Small intestine (tissue), 7 donors: Measurements from ENCODE around the gene ADH1A. TPM values are rescaled to one million over a fixed set of nuclear protein-coding genes. Genes with fewer than 3 reads are reported as not detected.
"Not testable (repeated sequence)": the region's sequence is repeated elsewhere in the genome, so short reads cannot be mapped to it uniquely, and the experiment has no call there.

Experiments
- DNase-seq, 2 donors: peaks; one replicate each; pipeline versions ENCODE4 v3.0.0 to v3.0.0-alpha.2; 2013
- FAIRE-seq: peaks from 2 replicates; lab custom pipeline; 2012; peaks lifted over from hg19 to GRCh38; lab: Jason Lieb, UNC
- H3K27ac ChIP-seq, 3 donors: one replicate each; pipeline ENCODE4 v1.5.1; 2013; ENCODE audit warnings: low read length in 2 of 3, mild to moderate bottlenecking in 2 of 3, control low read depth in 1 of 3, inconsistent platforms in 1 of 3, low read depth in 1 of 3, moderate library complexity in 1 of 3
- H3K27me3 ChIP-seq, 3 donors: one replicate each; pipeline ENCODE4 v1.6.1; 2013; ENCODE audit warnings: low read length in 3 of 3, inconsistent platforms in 1 of 3; ENCODE audit not compliant: control insufficient read depth in 3 of 3, insufficient read depth in 3 of 3
- H3K36me3 ChIP-seq, 3 donors: one replicate each; pipeline ENCODE4 v1.6.1; 2013; ENCODE audit warnings: low read length in 3 of 3, inconsistent platforms in 1 of 3, low read depth in 1 of 3, mild to moderate bottlenecking in 1 of 3, moderate library complexity in 1 of 3; ENCODE audit not compliant: control insufficient read depth in 3 of 3, insufficient read depth in 2 of 3
- H3K4me1 ChIP-seq, 3 donors: one replicate each; pipeline ENCODE4 v1.6.1; 2013; ENCODE audit warnings: low read length in 2 of 3, inconsistent platforms in 1 of 3, low read depth in 1 of 3, mild to moderate bottlenecking in 1 of 3, moderate library complexity in 1 of 3; ENCODE audit not compliant: control insufficient read depth in 3 of 3, insufficient read depth in 2 of 3
- H3K4me3 ChIP-seq, 3 donors: one replicate each; pipeline ENCODE4 v1.5.1; 2013; ENCODE audit warnings: low read length in 3 of 3, control low read depth in 1 of 3, inconsistent platforms in 1 of 3, low read depth in 1 of 3, mild to moderate bottlenecking in 1 of 3, moderate library complexity in 1 of 3
- H3K9me3 ChIP-seq, 2 donors: one replicate each; pipeline ENCODE4 v1.6.1; 2013; ENCODE audit warnings: low read depth in 1 of 2, low read length in 1 of 2; ENCODE audit not compliant: control insufficient read depth in 2 of 2, insufficient read depth in 1 of 2
- WGBS, 3 donors: extraction: QIAGEN DNeasy Blood & Tissue Kit; methylation state at CpG; one replicate each; pipeline ENCODE4 v1.1.7; 2013; 5-methylcytosine and 5-hydroxymethylcytosine counted together
- polyA plus RNA-seq, 4 donors: library from polyadenylated mRNA; stranded (reverse) in 3 of 4; unstranded in 1 of 4; fragments of 200-250 nt in 3 of 4; fragments of 120-200 nt in 1 of 4; gene quantifications; one replicate each; pipeline versions ENCODE4 v1.2.1 to v1.2.3, GENCODE V29; 2013
- donor health status: healthy with polysubstance abuse.
- donor health status: control.
- donor health status: control.
- donor health status: Bipolar disorder and iron deficiency.
- donor health status: healthy.

ADH1A gene
- polyA plus RNA-seq, 4 donors, result 0.16 to 7.0 (median 3.9) TPM

DNA sequence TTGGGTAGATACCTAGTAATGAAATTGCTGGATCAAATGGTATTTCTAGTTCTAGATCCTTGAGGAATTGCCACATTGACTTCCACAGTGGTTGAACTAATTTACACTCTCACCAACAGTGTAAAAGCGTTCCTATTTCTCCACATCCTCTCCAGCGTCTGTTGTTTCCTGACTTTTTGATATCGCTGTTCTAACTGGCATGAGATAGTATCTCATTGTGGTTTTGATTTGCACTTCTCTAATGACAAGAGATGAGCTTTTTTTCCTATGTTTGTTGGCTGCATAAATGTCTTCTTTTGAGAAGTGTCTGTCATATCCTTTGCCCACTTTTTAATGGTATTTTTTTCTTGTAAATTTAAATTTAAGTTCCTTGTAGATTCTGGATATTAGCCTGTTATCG is 63.1 kb downstream of the ADH1A start:
- not testable (repeated sequence) for H3K27me3 ChIP-seq, H3K4me1 ChIP-seq, FAIRE-seq, DNase-seq, H3K9me3 ChIP-seq, H3K4me3 ChIP-seq, H3K36me3 ChIP-seq, H3K27ac ChIP-seq
- 89 to 91% (median 90%) methylated on average over 4 of the region's 4 CpGs for WGBS, 3 donors

Other genes with a start within 250 kb of the ADH1A start
- 100 to 1,000 TPM; 135 to 225 (median 170) TPM for gene ADH5, start 202.2 kb downstream of the ADH1A start, polyA plus RNA-seq
- gene ADH4, start 146.7 kb downstream of the ADH1A start, polyA plus RNA-seq, result 10 to 100 TPM in 3 of 4 donors, 1 to 10 TPM in 1; 7.5 to 91.2 (median 40.0) TPM
- 10 to 100 TPM in 3 of 4 donors, 1 to 10 TPM in 1; 3.0 to 66.0 (median 28.7) TPM for gene ADH6, start 71.7 kb downstream of the ADH1A start, polyA plus RNA-seq
- 100 to 1,000 TPM in 1 of 4 donors, 10 to 100 TPM in 2, 1 to 10 TPM in 1; 3.8 to 237 (median 58.6) TPM for gene ADH1B, start 30.4 kb upstream of the ADH1A start, polyA plus RNA-seq
- 100 to 1,000 TPM in 3 of 4 donors, 10 to 100 TPM in 1; 66.3 to 231 (median 190) TPM for gene ADH1C, start 61.8 kb upstream of the ADH1A start, polyA plus RNA-seq
- gene ADH7, start 144.4 kb upstream of the ADH1A start, polyA plus RNA-seq, result under 1 TPM in 1 of 4 donors, not detected in 3; 0.03 TPM
- not detected for gene C4orf17, start 220.0 kb upstream of the ADH1A start, polyA plus RNA-seq